Peyer's patch (tissue), 4 donors: ENCODE results near the gene PPP4R3A. TPM values are rescaled to one million over a fixed set of nuclear protein-coding genes. Genes with fewer than 3 reads are reported as not detected.

Source experiments
- DNase-seq, 3 donors: peaks; one replicate each; pipeline ENCODE4 v3.0.0-alpha.2; 2017 to 2019
- H3K27ac ChIP-seq, 4 donors: fragments of 200-600 bp; sonication (generic); one replicate each; pipeline ENCODE4 v1.5.1; 2016 to 2019
- H3K27me3 ChIP-seq, 2 donors: fragments of 200-600 bp; sonication (generic); one replicate each; pipeline ENCODE4 v1.5.1; 2019
- H3K36me3 ChIP-seq, 3 donors: fragments of 200-600 bp; sonication (generic); one replicate each; pipeline ENCODE4 v1.5.1; 2016 to 2019
- H3K4me1 ChIP-seq, 4 donors: fragments of 200-600 bp; sonication (generic); one replicate each; pipeline ENCODE4 v1.5.1; 2016 to 2019
- H3K4me3 ChIP-seq, 4 donors: fragments of 200-600 bp; sonication (generic); 1 replicate in 3 of 4; 2 replicates in 1 of 4; pipeline ENCODE4 v1.5.1; 2016 to 2019; ENCODE audit warnings: mild to moderate bottlenecking in 1 of 4
- H3K9me3 ChIP-seq, 4 donors: fragments of 200-600 bp; sonication (generic); one replicate each; pipeline ENCODE4 v1.5.1; 2016 to 2019; ENCODE audit warnings: mild to moderate bottlenecking in 1 of 4
- CTCF ChIP-seq, 6 experiments: fragments of 450-650 bp in 4 of 6; fragments of 200-600 bp in 2 of 6; sonication (generic) in 1 of 6; IDR thresholded peaks; one replicate each; pipeline ENCODE4 v1.5.1; 2017 to 2019; ENCODE audit warnings: antibody characterized with exemption in 6 of 6, mild to moderate bottlenecking in 3 of 6, moderate library complexity in 1 of 6
- POLR2A ChIP-seq, 2 donors: fragments of 450-650 bp; IDR thresholded peaks; one replicate each; pipeline ENCODE4 v1.5.1; 2017; ENCODE audit warnings: antibody characterized with exemption in 2 of 2, mild to moderate bottlenecking in 2 of 2, moderate library complexity in 2 of 2
- total RNA-seq, 4 donors: library from RNA; depleted of rRNA; stranded (reverse); fragments of >200 nt; gene quantifications; one replicate each; pipeline ENCODE4 v1.1.0, GENCODE V29; 2016

Gene PPP4R3A
- total RNA-seq, 4 donors from 2014 or later: 103 to 194 (median 116) TPM

- no peak for DNase-seq
- Histone ChIP-seq H3K4me1 (no peaks in the 10 kb centered on the region), H3K4me3 (no peak overlapping the region), H3K27ac (no peak overlapping the region), H3K36me3 (peaks cover 0 to 86% (median 0%) of the 10 kb centered on the region in 3 donors), H3K27me3 (no peaks in the 10 kb centered on the region), H3K9me3 (no peaks in the 10 kb centered on the region)
- TF ChIP-seq CTCF (IDR thresholded peaks at IDR 0.05) (no peak), POLR2A (IDR thresholded peaks at IDR 0.05) (no peak)
Observed at GRCh38 chr14:91464615-91465205, 45.4 kb downstream of the PPP4R3A start.

- H3K27me3 ChIP-seq: no peaks in the 10 kb centered on the region
- peaks cover 0 to 78% (median 0%) of the 10 kb centered on the region in 3 donors for H3K36me3 ChIP-seq
- no peak overlapping the region for H3K4me3 ChIP-seq
- H3K4me1 ChIP-seq: no peaks in the 10 kb centered on the region
- H3K27ac ChIP-seq: no peak overlapping the region
- no peak for DNase-seq
- no peaks in the 10 kb centered on the region for H3K9me3 ChIP-seq
- no peak for TF ChIP-seq CTCF (IDR thresholded peaks at IDR 0.05)
- TF ChIP-seq POLR2A (IDR thresholded peaks at IDR 0.05): no peak
Observed at GRCh38 chr14:91458612-91459011, 51.5 kb downstream of the PPP4R3A start.

GRCh38 chr14:91456283-91456682 is 53.8 kb downstream of the PPP4R3A start:
- no peak overlapping the region for H3K4me3 ChIP-seq
- TF ChIP-seq POLR2A (IDR thresholded peaks at IDR 0.05): no peak
- TF ChIP-seq CTCF (IDR thresholded peaks at IDR 0.05): no peak
- H3K27ac ChIP-seq: no peak overlapping the region
- no peaks in the 10 kb centered on the region for H3K4me1 ChIP-seq
- DNase-seq: no peak
- H3K9me3 ChIP-seq: no peaks in the 10 kb centered on the region
- peaks cover 0 to 55% (median 0%) of the 10 kb centered on the region in 3 donors for H3K36me3 ChIP-seq
- H3K27me3 ChIP-seq: no peaks in the 10 kb centered on the region

- Histone ChIP-seq H3K4me1 (no peaks in the 10 kb centered on the region), H3K27me3 (no peaks in the 10 kb centered on the region), H3K36me3 (peaks cover 0 to 38% (median 0%) of the 10 kb centered on the region in 3 donors), H3K27ac (no peak overlapping the region), H3K4me3 (no peak overlapping the region), H3K9me3 (no peaks in the 10 kb centered on the region)
- no peak for DNase-seq
- TF ChIP-seq POLR2A (IDR thresholded peaks at IDR 0.05) (no peak), CTCF (IDR thresholded peaks at IDR 0.05) (no peak)
Observed at GRCh38 chr14:91454580-91454979, 55.5 kb downstream of the PPP4R3A start.

GRCh38 chr14:91454155-91454554 is 56.0 kb downstream of the PPP4R3A start:
- H3K27ac ChIP-seq: no peak overlapping the region

More at GRCh38 chr14:91454155-91454554, 56.0 kb downstream of the PPP4R3A start:
- TF ChIP-seq CTCF (IDR thresholded peaks at IDR 0.05): no peak
- no peak for TF ChIP-seq POLR2A (IDR thresholded peaks at IDR 0.05)
- Histone ChIP-seq H3K4me3 (no peak overlapping the region), H3K4me1 (no peaks in the 10 kb centered on the region), H3K27me3 (no peaks in the 10 kb centered on the region), H3K9me3 (no peaks in the 10 kb centered on the region), H3K36me3 (peaks cover 0 to 33% (median 0%) of the 10 kb centered on the region in 3 donors)
- DNase-seq: no peak
